MM.1S (cell line): ENCODE measurements around the gene PRR5.

ENCODE experiments used
- DNase-seq: peaks from one replicate; pipeline ENCODE4 v3.0.0-alpha.2; 2015
- H2AFZ ChIP-seq: fragments of 300-600 bp; sonication (generic); 2 replicates; pipeline ENCODE4 v1.6.0; 2016; ENCODE audit warnings: antibody characterized with exemption, low read length
- H3F3A ChIP-seq: fragments of 300-600 bp; sonication (generic); 2 replicates; pipeline ENCODE4 v1.6.1; 2016; ENCODE audit warnings: mild to moderate bottlenecking, antibody characterized with exemption, low read length, moderate library complexity, mixed read lengths; ENCODE audit not compliant: insufficient read depth
- H3K27ac ChIP-seq: fragments of 300-600 bp; sonication (generic); 2 replicates; pipeline ENCODE4 v1.5.1; 2016; ENCODE audit warnings: mild to moderate bottlenecking, low read length
- H3K27me3 ChIP-seq: fragments of 300-600 bp; sonication (generic); replicated peaks from 2 replicates; pipeline ENCODE4 v1.6.0; 2016; ENCODE audit warnings: low read length; ENCODE audit not compliant: insufficient read depth
- H3K36me3 ChIP-seq: fragments of 300-600 bp; sonication (generic); replicated peaks from 2 replicates; pipeline ENCODE4 v1.6.1; 2016; ENCODE audit warnings: mild to moderate bottlenecking, low read length, mixed read lengths; ENCODE audit not compliant: insufficient read depth
- H3K4me1 ChIP-seq: fragments of 300-600 bp; sonication (generic); 2 replicates; pipeline ENCODE4 v1.6.1; 2016; ENCODE audit warnings: low read length, mixed read lengths
- H3K4me2 ChIP-seq: fragments of 300-600 bp; sonication (generic); 2 replicates; pipeline ENCODE4 v1.6.0; 2016; ENCODE audit warnings: low read depth, low read length
- H3K4me3 ChIP-seq: fragments of 300-600 bp; sonication (generic); 2 replicates; pipeline ENCODE4 v1.5.1; 2016; ENCODE audit warnings: low read length, mixed read lengths
- H3K79me2 ChIP-seq: fragments of 300-600 bp; sonication (generic); 2 replicates; pipeline ENCODE4 v1.6.1; 2016; ENCODE audit warnings: mixed run types, low read length, mixed read lengths
- H3K9ac ChIP-seq: fragments of 300-600 bp; sonication (generic); 2 replicates; pipeline ENCODE4 v1.6.1; 2016; ENCODE audit warnings: low read length, mixed read lengths
- H3K9me2 ChIP-seq: fragments of 300-600 bp; sonication (generic); replicated peaks from 2 replicates; pipeline ENCODE4 v1.6.1; 2016; ENCODE audit warnings: mild to moderate bottlenecking, low read length, mixed read lengths; ENCODE audit not compliant: insufficient read depth
- H3K9me3 ChIP-seq: fragments of 300-600 bp; sonication (generic); replicated peaks from 2 replicates; pipeline ENCODE4 v1.6.1; 2016; ENCODE audit warnings: mild to moderate bottlenecking, low read length, mixed read lengths; ENCODE audit not compliant: insufficient read depth
- H4K20me1 ChIP-seq: fragments of 300-600 bp; sonication (generic); 2 replicates; pipeline ENCODE4 v1.6.1; 2016; ENCODE audit warnings: mild to moderate bottlenecking, low read length, moderate library complexity, mixed read lengths; ENCODE audit not compliant: insufficient read depth
- CTCF ChIP-seq: fragments of 300-600 bp; sonication (generic); IDR thresholded peaks from 2 replicates; pipeline ENCODE4 v1.5.1; 2016; ENCODE audit warnings: antibody characterized with exemption, low read length, mixed read lengths
- EZH2 ChIP-seq: fragments of 300-600 bp; sonication (generic); optimal IDR thresholded peaks from 2 replicates; pipeline ENCODE3; 2017; ENCODE audit warnings: low read depth, mild to moderate bottlenecking, antibody characterized with exemption, low read length, mixed read lengths
- EZH2phosphoT487 ChIP-seq: fragments of 300-600 bp; sonication (generic); IDR thresholded peaks from 2 replicates; pipeline ENCODE4 v1.6.1; 2018; ENCODE audit warnings: antibody characterized with exemption, low read length

The PRR5 gene

GRCh38 chr22:44759430-44760310, 57.7 kb downstream of the PRR5 start:
- H4K20me1 ChIP-seq: no peaks in the 10 kb centered on the region
- H2AFZ ChIP-seq: no peak overlapping the region
- no peaks in the 10 kb centered on the region for H3K36me3 ChIP-seq
- no peaks in the 10 kb centered on the region for H3K79me2 ChIP-seq
- no peak overlapping the region for H3K9ac ChIP-seq
- no peaks in the 10 kb centered on the region for H3K4me1 ChIP-seq
- no peak for DNase-seq
- no peaks in the 10 kb centered on the region for H3K9me2 ChIP-seq
- H3K9me3 ChIP-seq: no peaks in the 10 kb centered on the region
- H3K4me3 ChIP-seq: no peak overlapping the region
- H3F3A ChIP-seq: no peaks in the 10 kb centered on the region
- no peak overlapping the region for H3K4me2 ChIP-seq
- H3K27me3 ChIP-seq: peaks cover 95% of the 10 kb centered on the region
- H3K27ac ChIP-seq: no peak overlapping the region
- TF ChIP-seq EZH2 (no peak), CTCF (no peak), EZH2phosphoT487 (no peak)

- Histone ChIP-seq H3K79me2 (no peaks in the 10 kb centered on the region), H3K4me2 (no peak overlapping the region)
Measured at GRCh38 chr22:44760476-44760875, 58.5 kb downstream of the PRR5 start.

GRCh38 chr22:44761025-44761424, 59.0 kb downstream of the PRR5 start:
- no peak overlapping the region for H3K4me2 ChIP-seq
- H3K27ac ChIP-seq: no peak overlapping the region
- H3K4me1 ChIP-seq: no peaks in the 10 kb centered on the region
- TF ChIP-seq EZH2phosphoT487 (no peak), CTCF (no peak), EZH2 (no peak)
- H2AFZ ChIP-seq: no peak overlapping the region
- no peaks in the 10 kb centered on the region for H3K9me3 ChIP-seq
- DNase-seq: no peak
- H4K20me1 ChIP-seq: no peaks in the 10 kb centered on the region
- H3K36me3 ChIP-seq: no peaks in the 10 kb centered on the region
- H3K9ac ChIP-seq: no peak overlapping the region
- no peaks in the 10 kb centered on the region for H3F3A ChIP-seq
- no peak overlapping the region for H3K4me3 ChIP-seq
- no peaks in the 10 kb centered on the region for H3K79me2 ChIP-seq
- no peaks in the 10 kb centered on the region for H3K9me2 ChIP-seq
- peaks cover 95% of the 10 kb centered on the region for H3K27me3 ChIP-seq

More at GRCh38 chr22:44760476-44760875, 58.5 kb downstream of the PRR5 start:
- no peaks in the 10 kb centered on the region for H3K9me2 ChIP-seq
- no peaks in the 10 kb centered on the region for H3F3A ChIP-seq
- H3K27ac ChIP-seq: no peak overlapping the region
- DNase-seq: no peak
- H4K20me1 ChIP-seq: no peaks in the 10 kb centered on the region
- H3K27me3 ChIP-seq: peaks cover 95% of the 10 kb centered on the region
- H3K36me3 ChIP-seq: no peaks in the 10 kb centered on the region
- no peak overlapping the region for H2AFZ ChIP-seq
- H3K4me1 ChIP-seq: no peaks in the 10 kb centered on the region
- no peak for TF ChIP-seq CTCF
- TF ChIP-seq EZH2phosphoT487: no peak
- no peak for TF ChIP-seq EZH2
- no peaks in the 10 kb centered on the region for H3K9me3 ChIP-seq
- no peak overlapping the region for H3K4me3 ChIP-seq
- no peak overlapping the region for H3K9ac ChIP-seq
